ENCODE results near the gene PCDHGC3.

GRCh38 chr5:141508440-141508797, 32.7 kb downstream of the PCDHGC3 start:
- TF ChIP-seq ZNF695 (CRISPR knock-in tag; IDR thresholded peaks at IDR 0.05): no peak
- no peak for TF ChIP-seq ZFP36 (IDR thresholded peaks at IDR 0.05; ENCODE audit: low read depth, low read length, partially characterized antibody)
- no peak for TF ChIP-seq POLR2A (conservative IDR thresholded peaks at IDR 0.05)
- TF ChIP-seq NFE2 (IDR thresholded peaks at IDR 0.05; ENCODE audit: low read depth): no peak
- no peak for TF ChIP-seq CEBPB (tag; IDR thresholded peaks at IDR 0.05)
- no peak for TF ChIP-seq MAFK (IDR thresholded peaks at IDR 0.05; ENCODE audit: low read length)
- no peak for TF ChIP-seq SNAPC5 (CRISPR knock-in tag; IDR thresholded peaks at IDR 0.05)
- TF ChIP-seq MTA3 (IDR thresholded peaks at IDR 0.05; ENCODE audit: borderline replicate concordance): no peak
- no peak for TF ChIP-seq HCFC1 (IDR thresholded peaks at IDR 0.05; ENCODE audit: low read depth, low read length)
